VCaP (cell line): ENCODE measurements around the gene DNAJC16.
"Not testable (repeated sequence)": the region's sequence is repeated elsewhere in the genome, so short reads cannot be mapped to it uniquely, and the experiment has no call there.

Source experiments
- H3K27ac ChIP-seq: fragments of 450-650 bp; 2 replicates; pipeline ENCODE4 v1.5.1; 2017
- TF ChIP-seq, protein P1 (sequence below): fragments of 450-650 bp; conservative IDR thresholded peaks from 2 replicates; pipeline ENCODE4 v1.5.1; 2017; ENCODE audit warnings: mild to moderate bottlenecking, moderate library complexity

The DNAJC16 gene

DNA sequence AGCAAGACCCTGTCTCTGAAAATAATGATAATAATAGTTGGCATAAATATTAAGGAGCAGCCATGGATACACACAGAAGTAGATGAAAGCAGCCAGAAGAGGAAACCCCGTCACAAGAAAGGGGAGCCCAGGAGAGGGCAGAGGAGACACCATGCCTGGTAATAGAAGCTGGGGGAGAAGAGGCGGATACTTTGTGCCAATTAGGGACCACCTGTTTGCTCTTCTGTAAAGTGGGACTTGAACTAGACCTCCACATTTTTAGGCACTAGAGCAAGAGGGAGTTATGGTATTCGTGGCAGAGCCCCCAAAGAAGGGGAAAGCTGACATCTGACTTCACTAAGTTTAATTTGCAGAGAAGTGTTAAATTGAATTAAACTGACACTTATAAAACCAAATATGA lies 38.3 kb upstream of the DNAJC16 start:
- no peak overlapping the region for H3K27ac ChIP-seq
- TF ChIP-seq, protein P1, sequence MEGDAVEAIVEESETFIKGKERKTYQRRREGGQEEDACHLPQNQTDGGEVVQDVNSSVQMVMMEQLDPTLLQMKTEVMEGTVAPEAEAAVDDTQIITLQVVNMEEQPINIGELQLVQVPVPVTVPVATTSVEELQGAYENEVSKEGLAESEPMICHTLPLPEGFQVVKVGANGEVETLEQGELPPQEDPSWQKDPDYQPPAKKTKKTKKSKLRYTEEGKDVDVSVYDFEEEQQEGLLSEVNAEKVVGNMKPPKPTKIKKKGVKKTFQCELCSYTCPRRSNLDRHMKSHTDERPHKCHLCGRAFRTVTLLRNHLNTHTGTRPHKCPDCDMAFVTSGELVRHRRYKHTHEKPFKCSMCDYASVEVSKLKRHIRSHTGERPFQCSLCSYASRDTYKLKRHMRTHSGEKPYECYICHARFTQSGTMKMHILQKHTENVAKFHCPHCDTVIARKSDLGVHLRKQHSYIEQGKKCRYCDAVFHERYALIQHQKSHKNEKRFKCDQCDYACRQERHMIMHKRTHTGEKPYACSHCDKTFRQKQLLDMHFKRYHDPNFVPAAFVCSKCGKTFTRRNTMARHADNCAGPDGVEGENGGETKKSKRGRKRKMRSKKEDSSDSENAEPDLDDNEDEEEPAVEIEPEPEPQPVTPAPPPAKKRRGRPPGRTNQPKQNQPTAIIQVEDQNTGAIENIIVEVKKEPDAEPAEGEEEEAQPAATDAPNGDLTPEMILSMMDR, result no peak

DNA sequence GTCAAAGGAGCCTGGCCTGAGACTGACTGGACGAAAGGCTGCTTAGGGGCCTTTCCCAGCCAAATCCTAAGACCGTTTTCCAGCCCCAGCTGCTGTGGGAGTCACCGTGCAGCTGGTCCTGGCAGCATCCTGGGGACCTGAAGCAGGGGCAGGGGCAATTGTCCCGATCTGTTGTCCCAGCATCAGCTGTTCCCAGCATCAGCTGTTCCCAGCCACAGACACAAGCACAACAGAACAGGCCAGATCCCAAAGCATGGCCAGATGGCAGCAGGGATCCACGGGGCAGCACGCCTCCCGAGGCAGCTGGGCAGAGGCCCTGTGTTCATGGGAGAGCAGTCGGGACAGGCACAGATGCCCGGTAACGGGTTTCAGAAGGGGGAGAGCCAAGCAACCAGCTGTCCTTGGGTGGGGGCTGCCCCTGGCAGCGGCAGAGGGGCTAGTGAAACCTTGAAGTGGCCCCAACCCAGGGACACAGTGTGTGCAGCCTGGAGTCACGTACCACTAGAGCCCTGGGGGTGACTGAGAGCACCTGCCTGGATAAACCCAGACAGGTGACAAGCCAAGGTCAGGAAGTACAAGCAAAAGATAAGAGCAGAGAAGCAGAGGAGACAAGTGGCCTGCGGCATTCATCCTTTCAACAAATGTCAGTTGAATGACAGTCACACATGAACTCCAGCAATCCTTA lies 37.5 kb upstream of the DNAJC16 start:
- TF ChIP-seq, protein P1, result no peak
- no peak overlapping the region for H3K27ac ChIP-seq

DNA sequence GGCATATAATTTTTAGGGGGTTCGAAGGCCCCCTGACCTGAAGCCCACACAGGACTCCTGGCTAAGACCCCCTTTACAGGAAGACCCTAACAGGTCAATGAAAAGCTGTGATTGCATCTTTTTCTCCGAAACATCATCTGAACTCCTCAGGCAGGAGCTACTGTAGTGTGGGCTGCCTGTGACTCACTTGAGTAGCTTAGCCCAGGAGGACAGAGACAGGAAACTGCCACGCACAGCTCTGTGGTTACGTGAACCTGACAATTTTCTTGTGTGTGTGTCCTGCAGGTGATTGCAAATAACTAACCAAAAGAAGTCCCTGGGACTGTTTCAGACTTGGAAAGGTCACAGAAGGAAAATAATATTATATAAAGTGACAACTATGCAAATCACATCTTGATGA lies 35.6 kb upstream of the DNAJC16 start:
- H3K27ac ChIP-seq, result not testable (repeated sequence)

DNA sequence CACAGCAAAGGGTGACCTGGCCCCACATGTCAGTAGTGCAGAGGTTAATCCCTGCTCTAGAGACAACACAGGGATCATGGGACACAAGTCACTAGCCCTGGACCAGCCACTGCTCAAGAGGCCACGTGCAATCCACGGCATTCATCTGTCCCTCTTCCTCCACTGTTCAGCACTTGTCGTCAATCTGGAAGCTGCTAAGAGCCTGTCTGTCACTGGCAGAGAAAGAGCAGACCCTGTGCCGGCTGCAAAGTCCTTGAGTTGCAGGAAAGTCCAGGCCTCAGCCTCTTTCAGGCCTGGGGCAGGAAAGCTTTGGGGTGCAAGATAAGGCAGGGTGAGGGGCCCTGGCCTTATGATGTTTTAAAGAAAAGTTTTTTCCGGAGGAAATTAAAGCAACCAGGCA lies 34.1 kb upstream of the DNAJC16 start:
- TF ChIP-seq, protein P1, result no peak
- H3K27ac ChIP-seq, result no peak overlapping the region

DNA sequence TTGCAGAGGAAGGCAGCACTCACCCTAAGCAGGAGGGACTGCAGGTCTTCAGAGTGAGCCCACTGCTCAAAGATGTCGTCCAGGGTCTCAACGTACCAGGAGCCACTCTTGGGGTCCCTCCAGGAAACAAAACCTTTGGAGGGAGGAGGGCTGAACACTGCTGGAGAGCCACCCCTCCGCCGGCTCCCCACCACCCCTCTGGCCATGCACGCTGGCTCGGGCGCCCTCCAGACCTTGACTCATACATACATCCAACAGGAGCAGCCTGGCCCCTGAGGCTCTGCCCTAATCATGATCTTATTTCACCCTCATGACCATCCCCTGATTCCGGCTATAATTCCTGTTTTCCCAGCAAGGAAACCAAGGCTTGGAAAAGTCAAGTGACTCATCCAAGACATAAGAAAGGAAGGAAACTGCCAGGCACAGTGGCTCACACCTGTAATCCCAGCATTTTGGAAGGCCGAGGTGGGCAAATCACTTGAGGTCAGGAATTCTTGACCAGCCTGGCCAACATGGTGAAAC lies 32.7 kb upstream of the DNAJC16 start:
- H3K27ac ChIP-seq, result no peak overlapping the region
- TF ChIP-seq, protein P1, result no peak

DNA sequence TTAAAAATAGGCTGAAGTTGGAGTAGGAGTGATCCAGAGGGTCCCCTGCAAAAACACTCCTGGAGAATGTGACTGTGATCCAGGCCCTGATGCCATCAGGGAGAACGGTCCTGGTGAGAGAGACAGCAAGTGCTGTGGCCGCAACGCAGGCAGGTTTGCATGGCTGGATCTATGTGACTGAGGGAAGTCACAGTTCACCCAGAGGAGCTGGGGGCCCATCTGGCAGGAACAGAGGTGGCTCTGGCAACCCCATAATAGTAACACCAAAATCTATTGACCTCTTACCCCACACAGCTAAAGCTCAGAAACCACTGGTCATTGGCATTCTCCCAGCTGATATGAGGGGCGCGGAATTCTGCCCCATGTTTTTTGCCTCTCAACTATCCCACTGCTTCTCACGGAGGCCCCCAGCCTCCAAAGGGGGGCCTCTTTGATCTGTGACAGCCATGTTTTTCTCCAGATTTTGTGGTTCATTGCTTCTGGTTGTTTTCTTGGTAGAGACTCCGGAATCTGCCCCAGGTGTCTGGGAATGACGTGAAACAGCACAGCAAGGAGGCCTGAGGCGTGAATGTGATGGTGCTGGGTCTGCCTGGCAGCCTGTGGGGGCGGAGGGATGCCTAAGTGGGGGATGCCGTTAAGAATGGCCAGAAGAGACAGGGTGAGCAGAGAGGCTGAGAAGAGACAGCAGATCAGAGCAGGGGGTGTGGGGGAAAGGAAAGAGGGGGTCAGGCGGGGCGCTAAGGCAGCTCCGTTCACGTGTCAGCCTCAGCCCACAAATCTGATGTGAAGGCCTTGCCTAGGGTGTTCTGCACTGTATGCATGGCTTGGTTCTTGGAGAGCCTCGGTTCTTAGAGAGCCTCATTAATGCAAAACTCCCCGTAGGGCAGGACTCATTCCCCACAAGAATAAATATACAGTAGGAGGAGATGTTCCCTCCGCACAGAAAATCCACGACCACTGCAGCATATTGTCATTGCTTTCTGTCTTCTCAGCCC lies 26.2 kb upstream of the DNAJC16 start:
- TF ChIP-seq, protein P1, result no peak
- H3K27ac ChIP-seq, result no peak overlapping the region

DNA sequence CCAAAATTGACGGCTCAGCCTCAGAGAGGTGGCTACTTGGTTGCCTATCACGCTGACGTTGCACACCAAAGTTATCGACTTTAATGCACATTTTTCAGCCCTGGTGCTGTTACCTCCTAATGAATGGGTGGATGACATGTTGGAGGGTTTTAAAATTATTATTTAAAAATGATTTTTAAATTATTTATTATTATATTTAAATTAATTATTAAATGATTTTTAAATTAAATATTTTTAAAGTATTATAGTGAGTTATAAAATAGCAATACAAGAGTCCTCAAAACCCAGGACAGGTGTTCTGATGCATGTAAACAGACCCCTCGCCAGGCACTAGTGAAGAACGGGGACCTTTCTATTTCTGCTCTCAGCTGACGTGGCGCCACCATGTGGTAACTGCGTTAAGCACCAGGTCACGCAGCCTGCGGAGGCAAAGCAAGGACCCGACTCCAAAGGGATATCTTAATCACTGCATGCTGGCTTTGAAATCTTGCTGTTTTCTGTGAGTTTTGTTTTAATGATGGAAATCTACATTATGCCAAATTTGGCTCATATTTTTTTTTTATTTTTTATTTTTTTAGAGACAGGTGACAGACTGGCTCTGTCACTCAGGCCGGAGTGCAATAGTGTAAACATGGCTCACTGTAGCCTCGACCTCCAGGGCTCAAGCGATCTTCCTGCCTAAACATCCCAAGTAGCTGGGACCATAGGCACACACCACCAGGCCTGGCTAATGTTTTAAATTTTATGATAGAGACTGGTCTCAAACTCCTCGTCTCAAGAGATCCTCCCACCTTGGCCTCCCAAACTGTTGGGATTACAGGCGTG lies 25.2 kb upstream of the DNAJC16 start:
- no peak overlapping the region for H3K27ac ChIP-seq
- TF ChIP-seq, protein P1, result peak; percentile 82
